Astrocyte of the cerebellum (primary cell): ENCODE results near the gene CSF3R.
"Not testable (repeated sequence)": the region's sequence is repeated elsewhere in the genome, so short reads cannot be mapped to it uniquely, and the experiment has no call there.

Experiments used
- DNase-seq: peaks from one replicate; pipeline ENCODE4 v3.0.0-alpha.2; 2011; ENCODE audit warnings: low read depth
- H3K4me3 ChIP-seq: 2 replicates; pipeline ENCODE4 v1.5.1; 2011; ENCODE audit warnings: mild to moderate bottlenecking, low read depth, low read length, moderate library complexity
- in situ Hi-C: cut with HindIII; loops from 2 replicates; pipeline ENCODE4 v1.10.0; 2017; ENCODE audit warnings: low sequenced_read_pairs
- TF ChIP-seq, protein P1 (sequence below): IDR thresholded peaks from 2 replicates; pipeline ENCODE4 v1.5.1; 2012; ENCODE audit warnings: low read length, low read depth, moderate library complexity, mild to moderate bottlenecking; ENCODE audit errors: missing control alignments

CSF3R gene

DNA sequence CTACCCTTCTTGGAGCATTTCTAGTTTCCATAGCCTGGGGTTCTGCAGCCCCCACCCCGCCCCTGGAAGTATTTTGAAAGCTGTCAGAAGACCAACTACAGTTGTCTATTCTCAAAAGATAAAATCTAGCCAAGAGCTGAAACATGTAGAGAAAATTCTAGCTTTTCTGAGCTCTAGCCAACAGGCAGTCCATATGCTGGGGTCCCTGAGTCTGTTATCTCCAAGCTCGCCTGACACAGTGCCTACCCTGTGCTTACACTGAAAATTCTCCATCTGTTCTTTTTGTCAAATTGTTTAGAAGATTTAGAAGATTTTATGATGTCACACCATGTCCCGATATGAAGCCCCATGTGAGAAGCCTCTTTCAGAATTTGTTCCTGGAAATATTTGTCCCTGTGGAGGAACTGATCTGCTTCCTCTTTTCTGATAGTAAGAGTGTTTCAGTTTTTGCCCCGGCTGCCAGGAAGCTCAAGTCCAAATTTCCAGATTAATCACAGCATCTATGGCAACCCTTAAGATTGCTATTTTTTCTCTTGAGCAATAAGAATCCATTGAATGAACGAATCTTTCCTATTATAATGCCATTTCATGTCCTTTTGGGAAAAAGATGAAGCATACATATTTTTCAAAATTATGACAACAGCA is 23.7 kb upstream of the CSF3R start:
- TF ChIP-seq, protein P1, sequence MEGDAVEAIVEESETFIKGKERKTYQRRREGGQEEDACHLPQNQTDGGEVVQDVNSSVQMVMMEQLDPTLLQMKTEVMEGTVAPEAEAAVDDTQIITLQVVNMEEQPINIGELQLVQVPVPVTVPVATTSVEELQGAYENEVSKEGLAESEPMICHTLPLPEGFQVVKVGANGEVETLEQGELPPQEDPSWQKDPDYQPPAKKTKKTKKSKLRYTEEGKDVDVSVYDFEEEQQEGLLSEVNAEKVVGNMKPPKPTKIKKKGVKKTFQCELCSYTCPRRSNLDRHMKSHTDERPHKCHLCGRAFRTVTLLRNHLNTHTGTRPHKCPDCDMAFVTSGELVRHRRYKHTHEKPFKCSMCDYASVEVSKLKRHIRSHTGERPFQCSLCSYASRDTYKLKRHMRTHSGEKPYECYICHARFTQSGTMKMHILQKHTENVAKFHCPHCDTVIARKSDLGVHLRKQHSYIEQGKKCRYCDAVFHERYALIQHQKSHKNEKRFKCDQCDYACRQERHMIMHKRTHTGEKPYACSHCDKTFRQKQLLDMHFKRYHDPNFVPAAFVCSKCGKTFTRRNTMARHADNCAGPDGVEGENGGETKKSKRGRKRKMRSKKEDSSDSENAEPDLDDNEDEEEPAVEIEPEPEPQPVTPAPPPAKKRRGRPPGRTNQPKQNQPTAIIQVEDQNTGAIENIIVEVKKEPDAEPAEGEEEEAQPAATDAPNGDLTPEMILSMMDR: no peak
- no peak overlapping the region for H3K4me3 ChIP-seq
- in situ Hi-C loops: no loop called here
- no peak for DNase-seq

DNA sequence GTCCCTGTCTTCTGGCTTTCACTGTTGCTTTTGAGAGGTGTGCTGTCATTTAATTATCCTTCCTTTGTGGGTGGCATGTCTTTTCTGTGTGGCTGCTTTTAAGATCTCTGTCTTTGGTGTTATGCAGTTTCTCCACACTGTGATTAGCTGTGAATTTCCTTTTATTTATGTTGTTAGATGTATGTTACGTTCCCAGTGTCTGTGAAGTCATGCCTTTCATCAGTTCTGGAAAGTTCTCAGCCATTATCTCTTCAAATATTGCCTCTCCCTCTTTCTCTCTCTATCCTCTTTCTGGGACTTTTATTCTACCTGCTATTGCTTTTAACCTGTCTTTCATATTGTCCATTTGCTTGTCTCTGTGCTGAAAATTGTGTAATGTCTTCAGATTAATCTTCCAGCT is 21.0 kb upstream of the CSF3R start:
- TF ChIP-seq, protein P1: no peak
- no peak for DNase-seq
- H3K4me3 ChIP-seq: no peak overlapping the region
- in situ Hi-C loops: no loop called here

DNA sequence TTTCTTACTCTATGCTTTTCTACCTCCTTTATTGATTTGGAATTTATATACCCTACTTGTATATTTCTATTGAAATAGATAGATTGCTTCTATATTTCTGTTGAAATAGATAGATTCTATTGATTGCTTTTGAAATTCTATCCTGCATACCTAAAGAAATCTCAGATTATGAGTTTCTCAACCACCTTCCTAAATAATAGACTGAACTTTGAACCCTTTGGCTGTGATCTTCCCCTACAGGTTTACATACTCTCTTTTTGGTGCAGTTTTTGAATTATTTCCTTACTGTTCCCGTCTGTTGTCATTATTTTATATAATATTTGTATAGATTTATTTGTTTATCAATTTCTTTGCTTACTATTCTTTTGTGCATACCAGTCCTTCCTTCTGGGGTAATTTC is 20.4 kb upstream of the CSF3R start:
- H3K4me3 ChIP-seq: no peak overlapping the region
- no peak for DNase-seq
- in situ Hi-C loops: no loop called here
- TF ChIP-seq, protein P1: no peak

DNA sequence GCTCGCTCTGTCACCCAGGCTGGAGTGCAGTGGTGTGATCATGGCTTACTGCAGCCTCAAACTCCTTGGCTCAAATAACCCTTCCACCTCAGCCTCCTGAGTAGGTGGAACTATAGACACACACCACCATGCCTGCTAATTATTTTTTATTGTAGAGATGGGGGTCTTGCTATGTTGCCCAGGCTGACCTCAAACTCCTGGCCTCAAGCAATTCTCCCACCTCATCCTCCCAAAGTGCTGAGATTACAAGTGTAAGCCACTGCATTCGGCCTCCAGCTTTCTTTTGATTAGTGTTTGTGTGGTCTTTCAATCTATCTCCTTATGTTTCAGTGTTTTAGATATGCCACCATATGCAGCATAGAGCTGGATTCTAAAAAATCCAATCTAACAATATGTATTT is 19.9 kb upstream of the CSF3R start:
- TF ChIP-seq, protein P1: no peak
- DNase-seq: no peak
- in situ Hi-C loops: no loop called here
- H3K4me3 ChIP-seq: no peak overlapping the region

DNA sequence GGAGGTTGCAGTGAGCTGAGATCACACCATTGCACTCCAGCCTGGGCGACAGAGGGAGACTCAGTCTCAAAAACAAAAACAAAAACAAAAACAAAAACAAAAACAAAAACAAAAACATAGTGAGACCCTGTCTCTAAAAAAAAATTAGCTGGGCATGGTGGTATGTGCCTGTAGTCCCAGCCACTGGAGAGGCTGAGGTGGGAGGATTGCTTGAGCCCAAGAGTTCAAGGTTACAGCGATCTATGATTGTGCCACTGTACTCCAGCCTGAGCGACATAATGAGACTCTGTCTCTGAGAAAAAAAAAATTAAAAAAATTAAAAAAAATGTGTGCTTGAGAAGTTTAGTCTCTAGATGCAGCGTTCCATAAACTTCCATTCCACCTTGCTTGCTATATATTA is 19.2 kb upstream of the CSF3R start:
- DNase-seq, in situ Hi-C loops, H3K4me3 ChIP-seq: not testable (repeated sequence)

DNA sequence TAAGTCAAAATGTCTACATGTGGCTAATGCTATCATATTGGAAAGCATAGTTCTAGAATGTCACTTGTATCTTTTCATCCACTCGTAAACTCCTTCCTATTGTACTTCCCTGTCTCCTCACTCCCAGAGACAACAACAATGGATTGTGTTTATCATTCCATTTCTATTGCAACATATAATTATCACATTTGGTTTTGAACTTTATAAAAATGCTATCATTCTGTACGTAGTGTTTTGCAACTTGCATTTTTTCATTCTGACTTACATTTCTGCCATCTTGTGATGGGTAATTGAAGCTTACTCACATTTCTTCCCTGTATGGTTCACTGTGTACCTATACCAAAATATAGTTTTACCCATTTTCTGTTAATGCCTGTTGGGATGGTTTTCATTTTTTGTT is 14.5 kb upstream of the CSF3R start:
- in situ Hi-C loops: no loop called here
- TF ChIP-seq, protein P1: no peak
- H3K4me3 ChIP-seq: no peak overlapping the region
- DNase-seq: no peak

DNA sequence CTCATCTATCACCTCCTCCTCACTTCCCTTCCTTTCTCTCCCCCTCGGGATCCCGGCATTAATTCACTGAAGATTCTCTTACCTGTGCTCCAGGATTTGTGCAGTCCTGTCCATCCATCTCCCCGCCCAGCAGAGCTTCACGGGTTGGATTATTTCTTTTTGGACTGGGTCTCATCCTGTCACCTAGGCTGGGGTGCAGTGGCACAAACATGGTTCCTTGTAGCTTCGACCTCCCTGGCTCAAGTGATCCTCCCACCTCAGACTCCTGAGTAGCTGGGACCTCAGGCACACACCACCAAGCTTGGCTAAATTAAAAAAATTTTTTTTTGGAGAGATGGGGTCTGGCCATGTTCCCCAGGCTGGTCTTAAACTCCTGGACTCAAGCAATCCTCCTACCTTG is 12.3 kb upstream of the CSF3R start:
- no peak overlapping the region for H3K4me3 ChIP-seq
- TF ChIP-seq, protein P1: no peak
- in situ Hi-C loops: no loop called here
- DNase-seq: no peak
